Esophagus mucosa (tissue), 1 donor: Measurements from ENCODE around the gene HOXB5. TPM values are rescaled to one million over a fixed set of nuclear protein-coding genes. Genes with fewer than 3 reads are reported as not detected.

Experiments
- ATAC-seq: fragments of 200-7000 bp; cut with Tn5 transposase; one replicate; pipeline ENCODE4 v1.9.1; 2020
- total RNA-seq: library from RNA; stranded (reverse); gene quantifications from one replicate; pipeline ENCODE4 v1.2.4, GENCODE V29; 2023
- donor health status: DM: yes; HTN: yes; CAD: no.

Gene HOXB5
- 0.16 TPM for total RNA-seq

DNA sequence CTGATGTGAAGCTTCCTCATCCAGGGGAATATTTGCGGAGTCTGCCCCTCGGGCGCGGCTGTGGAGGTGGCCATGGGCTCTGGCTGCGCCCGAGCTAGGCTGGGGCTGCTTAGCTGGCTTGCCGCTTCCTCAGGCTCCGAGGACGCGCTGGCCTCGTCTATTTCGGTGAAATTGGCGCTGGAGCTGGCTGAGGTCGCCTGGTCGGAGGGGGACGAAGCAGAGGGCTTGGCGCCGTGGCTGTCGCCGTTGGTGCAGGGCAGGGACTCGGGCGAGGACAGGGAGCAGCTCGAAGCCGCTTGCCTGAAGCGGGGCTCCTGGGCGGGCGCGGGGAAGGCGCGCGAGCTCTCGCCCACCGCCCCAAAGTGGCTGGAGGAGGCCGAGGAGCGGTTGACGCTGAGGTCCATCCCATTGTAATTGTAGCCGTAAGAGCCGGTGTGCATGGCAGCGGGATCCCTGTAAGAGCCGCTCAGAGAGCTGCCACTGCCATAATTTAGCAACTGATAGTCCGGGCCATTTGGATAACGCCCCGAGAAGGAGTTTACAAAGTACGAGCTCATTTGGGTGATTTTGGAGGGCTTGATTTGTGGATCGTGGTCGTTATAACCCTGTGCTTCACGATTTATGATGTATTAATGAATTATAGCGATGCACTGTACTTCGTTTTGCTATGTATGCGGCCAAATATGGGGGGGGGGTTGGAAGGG, at the start of gene HOXB5:
Gene HOXB5 (minus strand): TSS at position 654 of the 704 bp plus-strand sequence. CDS start 97 bp downstream, at position 557.
- peak; percentile 26 for ATAC-seq

DNA sequence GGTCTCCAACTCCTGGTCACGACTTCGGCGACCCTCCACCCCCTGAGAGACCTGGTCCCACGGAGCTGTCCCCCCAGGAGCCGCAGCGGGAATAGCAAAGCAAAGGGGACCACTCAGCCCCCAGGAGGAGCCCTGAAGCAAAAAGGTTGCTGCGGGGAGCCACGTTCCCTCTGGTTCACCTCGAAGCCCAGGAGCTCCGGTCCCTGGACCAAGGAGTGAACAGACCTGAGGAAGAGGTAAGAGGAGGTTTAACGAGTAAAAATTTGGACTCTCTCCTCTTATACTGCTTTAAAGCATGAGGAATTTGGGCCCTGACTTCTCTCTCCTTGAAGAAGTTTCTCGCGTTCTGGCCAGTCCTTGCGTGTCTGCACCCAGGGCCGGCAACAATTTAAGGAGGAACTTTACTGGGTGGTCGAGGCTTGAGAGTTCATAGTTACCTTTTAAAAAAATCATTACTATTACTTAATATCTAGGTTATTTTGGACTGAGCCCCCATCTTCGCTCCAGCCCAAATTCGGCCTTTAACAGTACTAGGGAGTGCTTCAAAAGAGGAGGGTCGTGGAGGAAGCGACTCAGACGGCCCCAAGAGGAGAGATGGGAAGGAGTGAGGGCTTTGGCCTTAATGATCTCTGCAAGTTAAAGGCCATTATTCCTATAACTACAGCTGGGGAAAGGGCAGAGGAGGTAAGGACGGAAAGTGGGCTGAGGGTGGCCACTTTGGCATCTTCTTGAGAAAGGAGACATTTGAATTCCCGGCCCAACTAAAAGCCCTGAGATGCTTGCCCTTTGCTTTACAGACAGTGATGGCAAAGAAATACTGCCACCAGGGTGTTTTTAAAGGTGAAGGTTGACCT, 49.5 kb upstream of the HOXB5 start:
- ATAC-seq: no peak

DNA sequence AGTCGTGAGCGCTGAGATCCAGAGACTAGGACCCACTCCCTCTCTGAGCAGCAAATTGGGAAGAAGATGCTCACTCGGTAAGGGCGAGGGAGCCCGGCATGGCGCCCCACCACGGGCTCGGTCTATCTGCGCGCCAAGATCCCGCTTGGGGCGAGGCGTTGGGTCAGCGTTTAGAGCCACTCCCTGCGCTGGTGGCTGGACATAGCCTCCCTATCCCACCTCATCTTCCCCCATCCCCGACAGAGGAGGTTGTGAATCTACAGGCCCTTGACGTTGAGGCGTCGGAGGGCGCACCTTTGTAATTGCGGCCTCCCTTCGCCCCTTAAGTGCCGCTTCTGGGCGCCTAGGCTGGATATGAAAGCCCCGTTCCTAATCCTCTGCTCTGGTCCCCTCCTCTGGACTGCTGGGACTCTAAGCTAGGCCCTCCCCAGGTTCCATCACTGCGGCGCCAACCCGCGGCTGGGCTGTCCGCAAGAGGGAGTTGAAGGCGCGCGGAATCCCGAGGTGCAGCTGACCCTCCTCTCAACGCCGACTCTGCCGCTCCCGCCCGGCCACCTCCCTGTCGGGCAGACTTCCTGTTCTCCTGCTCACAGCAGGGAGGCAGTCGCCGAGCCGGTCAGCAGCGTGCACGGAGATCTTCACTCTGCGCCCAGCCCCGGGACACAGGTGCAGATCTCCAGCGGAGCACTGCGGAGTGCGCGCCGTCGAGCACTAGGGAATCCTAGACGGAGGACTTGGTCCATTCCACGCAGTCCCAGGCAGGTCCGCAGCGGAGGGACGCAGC, 48.7 kb upstream of the HOXB5 start:
- ATAC-seq: no peak

DNA sequence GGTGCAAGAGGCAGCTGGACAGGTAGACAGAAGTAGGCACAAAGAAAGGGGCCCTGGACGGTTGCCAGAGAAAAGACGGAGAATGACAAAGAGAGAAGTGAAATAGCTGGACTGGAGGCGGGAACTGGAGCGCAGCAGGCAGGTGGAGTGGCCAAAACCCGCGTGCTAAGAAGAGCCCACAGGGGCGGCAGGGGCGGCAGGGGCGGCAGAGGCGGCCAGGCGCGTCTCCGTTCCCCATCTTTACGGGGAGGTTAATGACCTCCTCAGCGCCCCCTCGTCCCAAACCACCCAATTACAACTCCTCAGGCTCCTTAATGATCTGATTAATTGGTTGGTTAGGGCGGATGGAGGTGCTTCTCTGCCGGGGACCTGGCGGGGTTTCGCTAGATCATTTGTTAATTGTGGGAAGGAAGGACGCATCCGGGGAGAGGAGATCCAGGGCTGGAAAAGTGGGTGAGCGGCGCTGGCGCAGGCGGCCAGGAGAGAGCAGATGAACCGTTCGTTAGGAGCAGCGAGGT, 48.0 kb upstream of the HOXB5 start:
- ATAC-seq: no peak

DNA sequence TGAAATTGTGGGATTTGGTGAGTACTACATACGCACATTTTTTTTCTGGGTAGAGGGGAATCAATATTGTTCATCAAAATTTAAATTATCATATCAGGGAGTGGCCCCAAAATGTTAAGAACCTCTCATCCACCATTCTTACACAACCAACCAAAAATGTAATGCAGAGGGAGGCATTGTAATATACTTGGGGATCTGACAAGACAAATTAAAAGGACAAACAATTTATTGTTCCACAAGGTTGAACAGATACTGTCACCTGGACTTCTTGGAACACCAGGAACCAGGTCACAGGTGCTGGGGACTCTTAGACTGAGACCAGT, 47.2 kb upstream of the HOXB5 start:
- no peak for ATAC-seq

DNA sequence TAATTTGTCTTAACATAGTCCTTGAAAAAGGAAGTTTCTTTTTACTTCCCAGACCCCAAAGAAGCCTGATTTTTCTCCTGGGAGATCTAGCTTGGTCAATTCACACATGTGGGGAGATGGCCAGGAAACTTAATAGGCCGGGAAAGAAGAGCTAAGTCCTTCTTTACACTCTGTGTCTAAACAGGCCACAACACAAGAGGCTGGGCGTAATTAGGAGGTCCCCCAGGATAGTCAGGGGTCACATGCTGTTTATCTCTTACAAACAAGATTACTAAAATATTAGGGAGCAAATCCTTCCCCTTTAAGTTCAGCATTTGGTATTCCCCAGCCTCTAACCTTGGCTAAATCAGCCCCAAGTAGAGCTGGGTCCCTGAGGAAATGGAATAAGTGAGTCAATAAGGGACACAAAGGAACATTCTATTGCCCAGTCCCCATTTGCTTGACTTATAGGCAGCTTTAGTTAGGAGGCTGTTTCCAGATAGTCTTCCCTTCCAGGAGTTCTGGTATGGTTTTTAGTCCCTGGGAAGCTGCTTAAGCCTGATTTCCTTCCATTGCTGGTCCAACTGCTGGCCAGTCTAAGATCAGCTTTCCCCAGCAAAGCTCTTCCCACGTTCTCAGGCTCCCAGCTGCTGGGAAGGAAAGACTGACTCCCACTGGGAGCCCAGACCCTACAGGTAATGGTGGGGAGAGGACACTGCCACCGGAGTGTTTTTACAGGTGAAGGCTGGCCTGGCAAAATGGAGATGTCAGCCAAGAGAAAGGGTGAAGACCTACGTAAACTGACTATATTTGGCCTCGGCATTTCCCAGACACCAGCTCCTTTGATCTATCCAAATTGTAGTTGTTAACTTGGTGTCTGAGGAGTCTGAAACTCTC, 46.6 kb upstream of the HOXB5 start:
- ATAC-seq: no peak

DNA sequence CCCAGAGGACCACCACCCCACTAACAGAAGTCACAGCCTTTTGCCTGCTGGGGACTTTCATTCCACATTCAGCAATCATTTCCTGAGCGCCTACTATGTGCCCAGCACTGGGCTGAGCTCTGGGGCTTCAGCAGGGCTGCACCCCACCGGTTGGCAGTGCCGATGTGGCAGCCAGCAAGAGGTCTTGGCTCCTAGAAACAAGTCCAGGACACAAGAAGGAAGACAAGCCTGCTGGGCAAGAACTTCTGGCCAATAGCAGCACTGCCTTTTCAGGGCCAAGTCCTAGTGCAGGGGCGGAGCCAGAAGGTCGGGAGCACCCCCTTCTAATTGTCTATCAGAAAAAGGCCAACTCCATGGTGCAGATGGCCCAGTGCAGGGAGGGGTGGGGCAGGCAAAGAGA, 45.6 kb upstream of the HOXB5 start:
- no peak for ATAC-seq

DNA sequence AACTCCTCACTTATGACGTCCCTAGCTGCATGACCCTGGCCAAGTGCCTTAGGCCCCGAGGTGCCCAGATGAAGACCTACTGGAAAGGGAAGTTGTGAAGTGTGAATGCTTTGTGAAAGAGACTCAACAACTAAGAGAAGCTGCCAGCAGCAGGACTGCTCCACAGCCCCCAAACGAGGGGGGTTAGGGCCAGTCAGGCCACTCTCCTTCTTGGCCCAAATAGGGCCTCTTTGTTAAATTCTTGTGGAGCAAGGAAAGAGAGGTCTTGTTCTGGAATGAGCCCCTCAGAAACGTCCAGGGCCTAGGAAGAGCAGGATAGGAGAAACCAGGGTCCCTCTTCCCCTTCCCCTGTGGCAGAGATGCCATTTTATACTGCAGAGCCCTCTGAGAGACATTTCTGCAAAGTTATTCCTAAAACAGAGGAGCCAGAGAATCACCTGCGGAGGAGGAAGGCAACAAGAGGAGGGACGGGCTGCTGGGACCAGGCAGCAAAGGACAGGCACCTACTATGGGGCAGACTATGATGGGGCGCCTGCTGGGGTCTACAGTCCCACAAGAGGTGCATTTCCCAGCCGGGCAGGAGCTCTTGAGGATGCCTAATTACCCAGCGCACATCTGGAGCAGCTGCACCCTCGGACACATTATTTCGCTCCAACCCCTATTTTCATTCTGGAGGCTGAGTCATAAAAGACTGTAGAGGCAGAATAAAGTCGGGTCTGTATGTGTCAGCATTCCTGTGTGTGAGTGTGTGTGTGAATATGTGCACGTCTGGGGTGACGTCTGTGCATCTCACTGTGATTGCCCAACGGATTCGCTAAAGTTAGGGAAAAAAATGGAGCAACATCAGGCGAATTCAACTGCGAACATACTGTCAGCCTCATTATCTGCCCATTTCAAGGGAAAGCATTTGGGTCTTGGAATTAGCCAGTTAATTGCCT, 44.0 kb upstream of the HOXB5 start:
- peak; percentile 48 for ATAC-seq

DNA sequence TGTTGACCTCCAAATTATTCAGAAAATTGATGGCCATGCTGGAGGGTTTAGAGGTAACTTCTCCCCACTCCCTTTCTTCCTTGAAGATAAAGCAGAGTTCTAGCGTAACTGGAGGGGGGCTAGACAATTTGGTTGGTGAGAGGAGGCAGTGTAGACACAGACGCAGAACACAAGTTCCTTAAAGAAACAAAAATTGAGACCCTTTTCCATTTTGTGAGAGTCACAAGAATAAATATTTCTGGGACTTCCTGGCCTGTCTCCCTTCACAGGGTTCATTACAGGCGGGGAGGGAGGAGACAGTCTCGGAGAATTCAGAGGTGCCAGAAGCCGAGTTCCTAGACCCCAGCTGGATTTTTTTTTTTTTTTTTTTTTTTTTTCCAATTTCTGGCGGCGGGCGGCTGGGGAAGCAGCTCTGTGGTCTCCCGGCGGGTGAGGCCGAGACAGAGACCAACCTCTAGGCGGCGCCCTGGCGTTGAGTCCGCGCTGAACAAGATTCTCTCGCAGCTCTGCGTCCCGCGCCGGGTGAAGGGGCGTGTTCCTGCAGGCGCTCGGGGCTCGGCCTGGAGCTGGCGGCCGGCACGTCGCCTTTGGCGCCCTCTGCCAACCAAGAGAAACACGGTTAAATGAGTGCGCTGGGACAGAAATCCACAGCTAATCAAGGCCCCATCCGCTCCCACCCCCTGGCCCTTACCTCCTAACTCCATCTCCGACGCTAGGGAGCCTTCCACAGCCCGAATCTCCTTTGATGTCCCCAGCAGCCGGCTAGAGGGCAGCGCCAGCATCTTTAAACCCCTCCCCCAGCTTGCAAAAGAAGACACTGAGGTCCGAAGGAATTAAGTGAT, 42.8 kb upstream of the HOXB5 start:
- ATAC-seq: peak; percentile 61

DNA sequence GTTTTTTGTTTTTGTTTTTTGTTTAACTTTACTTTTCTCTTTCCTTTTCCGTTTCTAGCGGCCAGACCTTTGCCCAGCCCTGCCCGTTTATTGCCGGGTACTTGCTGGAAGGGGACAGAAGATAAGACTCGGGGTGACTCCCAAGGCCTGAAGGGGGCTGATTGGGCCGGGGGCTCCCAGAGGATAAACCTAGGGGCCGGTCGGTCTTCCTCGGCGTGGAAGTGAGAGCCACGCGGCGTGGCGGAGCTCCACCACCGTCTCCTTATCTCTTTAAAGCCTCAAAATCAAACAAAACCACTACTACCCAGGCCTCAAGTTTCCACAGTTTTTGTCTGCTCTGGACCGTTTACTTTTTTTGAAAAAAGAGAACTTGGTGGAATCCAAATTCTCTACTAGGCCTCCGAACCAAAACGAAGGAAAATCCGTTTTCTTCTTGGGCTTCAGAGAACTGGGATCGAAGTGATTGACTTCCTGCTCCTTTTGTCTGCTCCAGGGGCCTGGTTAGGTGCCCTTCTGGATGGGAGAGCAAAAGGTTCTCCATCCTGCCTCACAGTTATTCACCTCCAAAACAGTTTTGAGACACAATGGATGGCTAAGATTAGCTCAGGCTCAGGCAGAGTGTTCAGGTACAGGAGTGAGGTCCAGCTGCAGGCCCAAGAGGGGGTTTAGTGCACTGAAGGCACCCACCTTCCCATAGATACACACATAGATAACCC, 41.1 kb upstream of the HOXB5 start:
- no peak for ATAC-seq

DNA sequence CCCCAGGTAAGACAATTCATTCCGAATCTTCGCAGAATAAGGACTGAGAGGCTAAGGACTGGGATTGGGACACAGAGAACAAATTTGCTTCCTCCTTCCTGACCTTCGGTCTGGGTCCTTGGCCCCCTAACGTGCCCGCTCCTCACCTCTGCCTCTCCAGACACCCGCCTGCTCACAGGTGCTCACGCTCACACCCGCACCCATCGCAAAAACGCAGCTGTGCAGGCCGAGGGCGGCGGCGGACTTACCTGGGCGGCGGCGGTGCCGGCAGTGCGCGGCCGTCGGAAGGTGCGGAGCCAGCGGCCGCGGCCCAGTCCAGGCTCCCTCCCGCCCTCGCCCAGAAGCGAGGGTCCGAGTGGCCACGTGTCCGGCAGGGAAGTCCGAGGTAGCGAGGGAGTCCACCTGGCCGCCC, 39.7 kb upstream of the HOXB5 start:
- no peak for ATAC-seq

DNA sequence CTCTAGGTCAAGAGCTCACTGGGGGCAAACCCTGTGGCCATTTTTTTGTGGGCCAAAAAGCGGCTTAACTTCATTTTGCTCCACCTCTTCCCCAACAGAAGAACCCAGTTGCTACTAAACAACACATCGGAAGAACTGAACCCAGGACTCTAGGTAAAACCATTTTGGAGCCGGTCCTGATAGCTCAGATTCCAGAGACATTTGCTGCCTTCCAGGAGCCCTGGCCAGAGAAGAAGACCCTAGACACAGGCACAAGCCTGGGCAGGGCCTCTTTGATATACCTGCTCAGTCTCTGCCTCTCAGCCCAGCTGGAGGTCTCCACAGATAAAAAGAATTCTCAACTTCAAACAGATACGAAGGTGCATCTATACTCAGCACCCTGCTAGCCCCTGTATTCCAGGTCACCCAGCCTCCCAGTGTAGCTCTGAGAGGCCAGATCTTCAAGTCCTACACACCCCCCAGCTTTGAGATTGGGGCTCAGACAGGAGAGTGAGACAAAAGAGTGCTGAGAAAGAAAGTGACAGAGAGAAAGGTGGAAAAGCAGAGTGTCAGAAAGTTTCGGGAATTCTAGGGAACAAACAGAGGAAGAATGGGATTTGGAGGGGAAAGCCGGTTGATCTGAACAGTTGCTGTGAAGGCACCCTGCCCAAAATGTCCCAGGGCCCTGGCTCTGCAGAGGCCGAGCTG, 39.1 kb upstream of the HOXB5 start:
- ATAC-seq: no peak

DNA sequence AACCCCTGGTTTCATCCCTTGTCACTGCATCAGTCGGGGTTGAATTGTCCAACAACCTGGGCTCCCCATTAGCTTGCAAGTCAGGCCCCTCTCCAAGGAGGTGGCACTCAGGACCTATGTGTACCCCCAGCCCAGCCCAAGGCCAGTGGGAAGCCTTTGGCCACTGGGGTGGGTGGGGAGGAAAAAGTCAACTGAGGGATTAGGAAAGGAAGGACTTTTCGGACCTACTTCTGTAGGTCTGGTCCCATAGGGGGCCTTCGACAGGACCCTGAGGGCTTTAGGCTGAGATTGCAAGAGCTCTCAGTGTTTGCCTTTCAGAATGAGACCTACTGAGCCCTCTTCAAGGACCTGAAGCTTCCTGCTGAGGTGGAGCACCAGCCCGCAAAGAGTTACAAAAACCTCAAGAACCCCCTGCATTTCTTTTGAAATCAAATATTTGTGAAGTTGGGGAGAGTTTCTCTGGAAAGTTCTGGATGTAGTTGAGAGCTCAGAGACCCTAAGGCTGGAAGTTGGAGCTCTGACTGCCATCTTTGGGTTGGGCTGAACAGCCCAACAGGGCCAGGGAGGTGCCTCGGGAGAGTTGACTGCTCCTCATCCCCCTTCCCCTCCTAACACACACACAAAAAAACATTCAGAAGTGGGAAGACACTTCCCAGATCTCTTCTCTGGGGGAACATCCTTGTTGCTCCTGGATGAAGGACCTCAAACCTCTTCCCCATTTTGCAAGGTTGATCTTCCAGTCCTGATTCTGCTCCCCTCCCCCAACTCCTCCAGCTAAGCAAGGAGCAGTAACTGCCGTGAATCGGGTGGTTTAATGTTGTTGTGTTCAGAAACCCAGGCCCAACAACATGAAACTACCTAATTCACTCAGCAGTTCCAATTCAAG, 38.4 kb upstream of the HOXB5 start:
- ATAC-seq: no peak

DNA sequence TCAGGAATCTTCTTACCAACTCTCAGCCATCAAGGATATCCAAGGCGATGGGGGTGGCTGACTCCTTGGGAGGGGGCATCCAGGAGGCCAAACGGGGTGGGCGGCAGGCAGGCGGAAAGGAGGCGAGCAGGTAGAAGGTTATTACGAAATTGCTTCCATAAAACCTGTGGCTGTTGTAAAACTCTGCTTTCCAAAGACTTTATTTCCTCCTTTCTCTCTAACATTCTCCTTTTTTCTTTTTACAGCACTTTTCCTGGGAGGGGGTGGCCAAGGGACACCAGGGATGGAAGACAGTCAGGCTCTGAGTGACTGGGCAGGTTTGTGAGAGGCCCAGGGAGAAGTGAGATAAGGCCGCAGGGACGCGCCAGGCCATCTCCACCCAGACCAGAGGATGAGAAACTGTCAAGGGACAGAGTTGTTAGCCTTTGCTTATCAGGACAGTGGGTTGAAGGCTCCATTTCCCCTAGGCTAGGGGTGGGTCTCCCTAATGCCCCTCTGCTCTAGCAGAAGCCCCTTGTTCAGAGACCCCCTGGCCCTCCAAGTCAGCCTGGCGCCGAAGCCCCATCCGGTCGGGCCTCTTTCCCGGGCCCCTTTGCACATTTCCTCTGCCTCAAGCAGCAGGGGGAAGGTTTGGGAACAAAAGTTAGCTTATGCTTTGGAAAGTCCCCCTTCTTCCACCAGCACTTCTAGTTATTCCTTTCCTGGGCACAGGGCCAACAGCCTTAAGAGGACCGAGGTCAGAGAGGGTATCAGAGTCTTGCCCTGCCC, 37.5 kb upstream of the HOXB5 start:
- no peak for ATAC-seq

DNA sequence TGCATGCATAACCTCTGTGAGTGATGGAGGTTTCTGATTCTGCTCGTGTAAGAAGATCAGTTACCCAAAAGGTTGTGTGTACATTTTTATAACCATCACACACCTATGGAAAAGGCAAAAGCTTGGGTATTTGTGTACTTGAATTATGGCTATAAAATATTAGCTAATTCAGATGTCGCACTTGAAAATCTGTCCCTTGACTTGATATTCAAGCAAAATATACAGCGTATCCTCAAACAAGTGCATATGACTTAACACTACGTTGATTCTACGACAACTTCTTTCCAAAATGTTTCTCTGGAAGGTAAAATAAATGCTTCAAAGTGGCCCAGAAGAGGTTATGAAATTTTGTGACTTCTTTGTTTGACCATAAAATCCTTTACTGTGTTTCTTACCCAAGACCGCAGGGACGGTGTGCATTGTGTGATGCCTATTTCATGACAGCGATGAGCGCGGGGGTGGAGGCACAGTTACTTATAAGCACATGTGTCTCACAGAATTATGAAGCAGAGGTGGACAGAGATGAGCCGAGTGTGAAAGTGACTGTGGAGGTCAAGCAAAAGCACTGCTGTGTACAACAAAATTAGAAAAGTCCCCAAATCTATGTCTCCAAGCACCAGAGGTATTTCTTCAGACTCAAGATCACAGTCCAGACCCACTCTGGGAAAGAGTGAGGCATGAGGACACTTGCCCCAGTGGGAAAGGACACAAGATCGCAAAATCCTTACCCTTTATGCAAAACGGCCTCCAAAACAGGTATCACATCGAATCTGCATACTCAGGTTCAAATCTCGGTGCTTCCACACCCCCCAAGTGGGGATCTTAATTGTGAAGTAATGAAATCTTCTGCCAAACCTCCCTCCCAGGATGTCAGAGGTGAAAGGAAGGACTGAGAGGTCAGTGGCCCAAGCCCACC, 36.7 kb upstream of the HOXB5 start:
- ATAC-seq: no peak

DNA sequence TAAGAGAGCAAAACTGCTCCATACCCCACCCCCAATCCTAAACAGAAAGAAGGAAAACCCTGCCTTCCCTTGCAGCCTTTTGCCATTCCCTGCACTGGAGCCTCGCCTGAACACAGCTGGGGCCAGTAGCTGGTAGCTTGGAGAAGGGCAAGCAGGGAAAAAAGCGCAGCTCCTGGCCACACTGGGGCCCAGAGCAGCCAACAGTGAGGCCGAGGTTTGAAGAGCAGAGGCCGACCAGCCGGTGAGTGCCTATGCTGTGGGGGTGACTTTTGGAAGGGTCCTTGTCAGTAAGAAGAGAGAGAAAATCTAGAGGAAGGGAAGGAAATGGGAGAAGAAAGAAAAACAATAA, 35.8 kb upstream of the HOXB5 start:
- no peak for ATAC-seq
